HPDE6-E6E7 (cell line): Measurements from ENCODE around the gene RBM20.
"Not testable (repeated sequence)": the region's sequence is repeated elsewhere in the genome, so short reads cannot be mapped to it uniquely, and the experiment has no call there.

ENCODE experiments used
- DNase-seq: peaks from one replicate; pipeline ENCODE4 v3.0.0; 2011; ENCODE audit warnings: missing footprints; ENCODE audit errors: extremely low spot score

Gene RBM20

GRCh38 chr10:110704906-110705476 lies 60.9 kb downstream of the RBM20 start:
- no peak for DNase-seq

- not testable (repeated sequence) for DNase-seq
Measured at GRCh38 chr10:110705596-110705995, 61.5 kb downstream of the RBM20 start.

GRCh38 chr10:110706690-110707098 lies 62.6 kb downstream of the RBM20 start:
- DNase-seq, result no peak

GRCh38 chr10:110708776-110709443 lies 64.8 kb downstream of the RBM20 start:
- no peak for DNase-seq

GRCh38 chr10:110709444-110709828 lies 65.3 kb downstream of the RBM20 start:
- no peak for DNase-seq

GRCh38 chr10:110709964-110710587 lies 65.9 kb downstream of the RBM20 start:
- DNase-seq, result no peak

- DNase-seq, result no peak
Measured at GRCh38 chr10:110710621-110711020, 66.5 kb downstream of the RBM20 start.

GRCh38 chr10:110711382-110711781 lies 67.2 kb downstream of the RBM20 start:
- DNase-seq, result no peak

- no peak for DNase-seq
Measured at GRCh38 chr10:110714356-110714755, 70.2 kb downstream of the RBM20 start.

GRCh38 chr10:110717781-110718589 lies 73.8 kb downstream of the RBM20 start:
- no peak for DNase-seq

- no peak for DNase-seq
Measured at GRCh38 chr10:110721406-110722038, 77.4 kb downstream of the RBM20 start.

GRCh38 chr10:110723224-110723891 lies 79.2 kb downstream of the RBM20 start:
- DNase-seq, result no peak

GRCh38 chr10:110724116-110724921 lies 80.2 kb downstream of the RBM20 start:
- no peak for DNase-seq

GRCh38 chr10:110724937-110725336 lies 80.8 kb downstream of the RBM20 start:
- no peak for DNase-seq

- no peak for DNase-seq
Measured at GRCh38 chr10:110725801-110726630, 81.9 kb downstream of the RBM20 start.

GRCh38 chr10:110727785-110728184 lies 83.6 kb downstream of the RBM20 start:
- DNase-seq, result not testable (repeated sequence)

- no peak for DNase-seq
Measured at GRCh38 chr10:110730345-110731050, 86.4 kb downstream of the RBM20 start.

- DNase-seq, result no peak
Measured at GRCh38 chr10:110733218-110733952, 89.2 kb downstream of the RBM20 start.
